Stimulated activated naive CD4-positive, alpha-beta T cell (primary cell): Measurements from ENCODE around the gene RER1.

Experiments
- DNase-seq, 6 experiments: peaks; one replicate each; lab custom pipeline; 2025; lab: John Stamatoyannopoulos, UW

RER1 gene

DNA sequence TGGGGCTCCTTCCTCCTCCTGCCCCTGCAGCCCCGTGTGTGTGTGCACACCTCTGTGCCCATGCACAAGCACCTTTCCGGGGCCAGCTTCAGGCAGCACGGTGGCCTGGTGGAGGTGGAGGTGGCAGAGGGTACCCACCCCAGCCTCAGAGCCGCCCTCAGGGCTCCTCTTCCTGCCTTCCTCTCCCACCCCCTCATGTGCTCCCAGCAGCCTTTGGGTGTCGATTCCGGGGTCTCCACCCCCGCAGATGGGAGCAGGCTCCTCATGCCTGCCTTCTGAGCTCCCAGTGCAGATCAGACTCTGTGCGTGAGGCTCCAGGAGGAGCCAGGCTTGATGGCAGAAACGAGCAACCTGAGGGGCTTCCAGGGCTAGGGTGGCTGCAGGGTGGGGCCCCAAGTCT, 55.2 kb downstream of the RER1 start:
- no peak for DNase-seq

DNA sequence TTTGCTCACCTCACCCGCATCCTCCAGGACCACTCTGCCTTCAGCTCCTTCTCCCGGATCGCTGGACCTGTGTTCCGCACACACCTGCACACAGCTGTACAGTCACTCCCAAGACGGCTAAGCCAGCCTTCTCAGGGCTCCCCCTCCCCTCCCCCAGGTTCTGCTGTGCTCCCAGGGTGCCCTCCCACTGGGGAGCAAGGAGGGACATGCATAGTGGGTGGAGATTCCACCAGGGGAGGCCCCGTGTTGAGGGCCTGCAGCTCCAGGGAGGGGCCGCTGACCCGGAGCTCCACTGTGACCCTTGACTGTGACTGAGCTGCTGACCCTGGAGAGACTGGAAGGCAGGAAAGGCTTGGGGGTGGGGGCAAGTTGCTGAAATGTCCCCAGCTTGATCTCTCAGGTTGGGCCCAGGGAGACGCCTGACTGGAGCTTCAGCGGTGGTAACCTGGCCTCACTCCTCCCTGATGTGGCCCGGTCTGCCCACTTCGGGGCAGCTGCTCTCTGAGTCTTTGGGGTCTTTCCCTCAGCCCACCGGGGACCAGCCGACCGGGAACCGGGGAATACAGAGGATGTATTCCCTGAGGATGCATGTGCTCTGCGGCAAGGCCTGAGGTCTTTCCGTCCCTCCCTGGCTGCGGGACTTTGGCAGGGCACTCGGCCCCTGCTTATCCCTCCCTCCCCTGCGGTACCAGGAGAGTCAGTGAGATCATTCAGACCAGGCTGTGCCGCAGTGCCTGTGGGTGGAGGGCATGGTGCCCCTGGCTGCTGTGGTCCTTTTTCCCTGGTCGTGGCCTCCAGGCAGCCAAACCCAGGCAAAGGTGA, 55.8 kb downstream of the RER1 start:
- no peak for DNase-seq

DNA sequence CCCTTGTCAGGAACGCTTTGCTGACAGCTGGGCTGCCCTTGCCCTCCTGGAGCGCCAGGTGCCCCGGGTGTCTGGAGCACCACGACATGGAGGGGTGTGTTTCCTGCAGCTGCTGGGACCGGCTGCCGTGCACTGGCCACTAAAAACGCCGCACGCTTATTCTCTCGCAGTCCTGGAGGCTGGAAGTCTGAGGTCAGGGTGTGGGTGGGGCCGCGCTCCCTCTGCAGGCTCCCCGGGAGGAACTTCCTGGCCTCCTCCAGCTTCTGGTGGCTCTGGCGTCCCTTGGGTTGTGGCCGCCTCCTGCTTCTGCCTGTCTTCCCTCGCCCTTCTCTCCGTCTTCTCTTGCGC, 56.4 kb downstream of the RER1 start:
- no peak for DNase-seq

DNA sequence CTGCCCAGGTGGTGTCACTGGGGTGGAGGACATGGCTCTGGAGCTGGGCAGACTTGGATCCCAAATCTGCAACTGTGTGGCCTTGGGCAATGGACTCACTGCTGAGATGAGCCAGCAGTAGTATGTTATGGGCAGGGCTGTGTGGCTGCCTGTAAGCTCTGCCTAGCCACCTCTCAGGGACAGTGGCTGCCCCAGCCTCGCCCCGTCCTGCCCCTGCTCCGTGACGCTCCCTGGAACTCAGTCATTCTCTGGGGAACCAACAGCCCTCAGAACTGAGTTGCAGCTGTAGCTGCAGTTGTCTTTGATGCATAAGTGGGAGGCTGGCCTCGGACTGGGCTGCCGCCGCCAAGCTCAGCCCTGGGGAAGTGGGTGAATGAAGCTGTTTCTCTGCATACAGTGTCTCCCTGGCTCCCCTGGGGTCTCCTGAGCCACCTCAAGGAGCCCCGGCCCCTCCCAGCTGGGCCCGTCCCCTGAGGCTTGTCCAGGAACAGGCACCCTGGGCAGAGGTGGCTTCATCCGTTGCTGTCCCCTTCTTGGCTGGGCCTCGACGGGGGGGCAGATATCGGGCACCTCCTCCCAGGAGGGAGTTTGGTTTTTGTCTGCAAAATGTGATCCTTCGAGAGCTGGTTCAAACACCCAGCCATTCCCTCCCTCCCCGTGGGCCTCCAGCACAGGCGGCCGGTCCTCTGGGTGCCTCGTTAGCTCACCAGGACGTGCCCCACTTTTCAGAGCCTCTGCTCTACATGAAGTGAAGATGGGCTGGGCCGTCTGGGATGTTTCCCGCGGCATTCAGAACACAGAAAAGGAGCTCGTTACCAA, 58.2 kb downstream of the RER1 start:
- DNase-seq: no peak

DNA sequence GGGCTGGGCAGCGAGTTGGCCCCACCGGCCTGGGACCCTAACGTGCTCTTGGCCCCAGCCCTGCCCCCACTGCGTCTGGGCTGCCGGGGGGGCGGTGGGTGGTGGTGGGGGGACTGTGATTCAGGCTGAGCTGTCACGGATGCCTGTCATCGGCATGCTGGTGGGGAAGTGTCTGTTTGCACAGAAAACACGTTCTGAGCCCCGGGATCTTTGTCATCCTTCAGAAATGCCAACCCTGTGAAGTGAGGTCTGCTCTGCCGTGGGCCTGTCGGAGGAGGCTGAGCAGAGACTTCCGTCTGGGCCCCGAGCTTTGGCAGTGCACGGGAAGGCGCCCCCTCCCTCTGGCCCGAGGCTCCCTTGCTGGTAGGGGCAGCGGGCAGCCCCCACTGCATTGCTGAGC, 60.1 kb downstream of the RER1 start:
- DNase-seq: no peak

DNA sequence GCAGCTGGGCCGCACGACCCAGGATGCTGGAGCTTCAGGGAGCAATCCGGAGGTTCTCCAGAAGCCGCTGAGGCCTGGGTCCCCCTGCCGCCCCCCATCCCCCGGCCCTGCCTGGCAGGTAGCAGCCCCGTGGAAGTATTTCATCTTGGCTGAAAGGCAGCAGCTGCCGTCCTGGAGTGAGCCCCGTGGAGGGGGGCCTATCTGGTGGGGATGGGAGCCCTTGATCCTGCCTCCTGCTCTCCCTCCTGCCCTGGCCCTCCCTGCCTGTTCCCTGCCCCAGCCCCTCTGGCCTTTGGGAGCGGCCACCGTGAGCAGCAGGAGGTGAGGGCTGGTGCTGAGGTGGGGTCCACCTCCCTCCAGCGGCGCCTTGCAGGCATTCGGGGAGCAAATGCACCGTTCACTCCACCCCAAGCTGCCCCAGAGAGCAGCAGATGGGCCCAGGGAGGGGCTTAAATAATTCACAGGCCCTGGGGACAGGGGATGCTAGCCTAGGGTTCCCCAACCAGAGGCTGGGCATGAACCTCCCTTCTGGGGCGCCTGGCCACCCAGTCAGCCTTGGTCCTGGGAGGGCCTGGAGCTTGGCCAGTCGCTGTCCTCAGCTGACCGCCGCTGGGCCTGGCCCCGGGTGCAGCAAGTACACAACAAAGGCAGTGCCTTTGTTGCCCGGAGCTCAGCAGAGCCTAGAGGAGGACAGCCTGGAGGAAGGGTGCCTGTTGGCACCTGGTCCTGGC, 60.7 kb downstream of the RER1 start:
- DNase-seq: no peak

DNA sequence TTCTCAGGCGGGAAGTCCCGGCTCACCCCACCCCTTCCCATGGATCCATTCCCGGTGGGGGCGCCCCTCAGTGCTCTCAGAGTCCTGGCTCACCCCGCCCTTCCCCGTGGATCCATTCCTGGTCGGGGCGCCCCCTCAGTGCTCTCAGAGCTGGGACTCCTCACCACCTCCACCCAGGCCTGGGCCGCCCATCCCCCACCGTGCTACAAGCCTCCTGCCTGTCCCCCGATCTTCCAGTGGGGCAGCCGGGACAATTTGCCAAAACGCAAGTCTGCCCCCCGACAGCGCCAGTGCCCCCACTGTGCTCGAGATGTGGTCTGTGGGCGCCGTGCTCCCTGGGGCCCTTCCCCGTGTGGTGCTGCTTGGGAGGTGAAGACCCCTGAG, 61.3 kb downstream of the RER1 start:
- DNase-seq: no peak

DNA sequence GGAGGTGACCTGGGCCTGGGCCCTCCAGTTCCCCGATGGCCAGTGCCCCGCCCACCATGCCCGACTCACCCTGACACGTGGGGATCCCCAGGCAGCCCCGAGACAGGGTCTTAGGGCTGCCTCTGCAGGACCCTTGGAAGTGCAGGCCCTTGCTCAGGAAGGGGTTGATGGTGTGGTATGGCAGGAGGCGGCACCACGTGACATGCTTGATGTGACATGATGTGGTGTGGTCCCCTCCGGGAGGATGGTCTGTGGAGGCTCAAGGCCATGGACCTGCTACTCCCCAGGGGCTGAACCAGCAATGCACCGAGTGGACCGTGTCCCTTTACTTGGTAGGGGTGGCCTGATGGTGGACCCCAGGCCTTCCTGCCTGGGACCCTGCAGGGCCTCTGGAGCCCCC, 62.6 kb downstream of the RER1 start:
- DNase-seq: no peak
